GM21576 (cell line): Measurements from ENCODE around the gene ADAR.
A peak's percentile ranks its signal among the peaks of the same experiment; 100 is the strongest.

Source experiments
- ATAC-seq: cut with Tn5 transposase; IDR thresholded peaks from one replicate; pipeline ENCODE4 v1.9.1; 2021; ENCODE audit warnings: mild to moderate bottlenecking, moderate library complexity; ENCODE audit not compliant: unreplicated experiment

Gene ADAR

DNA sequence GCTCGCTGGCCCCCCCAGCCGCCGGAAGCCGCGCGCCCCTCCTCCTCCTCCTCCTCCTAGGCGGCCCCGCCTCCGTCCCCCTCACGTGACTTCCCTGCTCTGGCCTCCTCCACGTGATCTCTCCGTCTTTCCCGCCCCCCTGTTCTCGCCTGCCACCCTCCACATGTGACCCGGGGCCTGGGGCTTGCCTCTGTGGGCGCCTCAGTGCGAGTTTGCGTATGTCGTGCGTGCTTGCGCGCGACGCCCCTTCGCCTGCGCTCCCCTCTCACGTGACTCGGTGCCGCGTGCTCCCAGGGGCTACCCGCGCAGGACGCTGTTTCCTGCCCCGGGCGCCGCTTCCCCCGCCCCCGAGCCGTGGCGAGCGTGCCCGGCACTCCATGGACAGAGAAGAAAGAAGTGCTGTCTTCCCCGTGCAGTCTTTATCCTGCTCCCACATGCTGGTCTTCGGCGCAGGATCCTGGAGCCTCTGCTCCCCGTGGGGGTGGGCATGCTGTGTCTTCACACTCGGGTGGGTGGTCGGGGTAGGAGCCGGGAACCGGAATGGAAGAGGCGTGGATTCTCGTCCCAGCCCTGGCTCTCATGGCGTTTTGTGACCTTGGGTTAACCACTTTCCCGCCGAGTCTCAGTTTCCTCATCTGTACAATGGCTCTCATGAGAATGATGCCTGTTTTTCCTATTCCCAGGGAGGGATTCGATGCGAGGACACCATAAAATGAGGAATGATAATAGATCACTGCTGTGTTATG lies 49.1 kb downstream of the ADAR start:
- peak; percentile 84 for ATAC-seq

DNA sequence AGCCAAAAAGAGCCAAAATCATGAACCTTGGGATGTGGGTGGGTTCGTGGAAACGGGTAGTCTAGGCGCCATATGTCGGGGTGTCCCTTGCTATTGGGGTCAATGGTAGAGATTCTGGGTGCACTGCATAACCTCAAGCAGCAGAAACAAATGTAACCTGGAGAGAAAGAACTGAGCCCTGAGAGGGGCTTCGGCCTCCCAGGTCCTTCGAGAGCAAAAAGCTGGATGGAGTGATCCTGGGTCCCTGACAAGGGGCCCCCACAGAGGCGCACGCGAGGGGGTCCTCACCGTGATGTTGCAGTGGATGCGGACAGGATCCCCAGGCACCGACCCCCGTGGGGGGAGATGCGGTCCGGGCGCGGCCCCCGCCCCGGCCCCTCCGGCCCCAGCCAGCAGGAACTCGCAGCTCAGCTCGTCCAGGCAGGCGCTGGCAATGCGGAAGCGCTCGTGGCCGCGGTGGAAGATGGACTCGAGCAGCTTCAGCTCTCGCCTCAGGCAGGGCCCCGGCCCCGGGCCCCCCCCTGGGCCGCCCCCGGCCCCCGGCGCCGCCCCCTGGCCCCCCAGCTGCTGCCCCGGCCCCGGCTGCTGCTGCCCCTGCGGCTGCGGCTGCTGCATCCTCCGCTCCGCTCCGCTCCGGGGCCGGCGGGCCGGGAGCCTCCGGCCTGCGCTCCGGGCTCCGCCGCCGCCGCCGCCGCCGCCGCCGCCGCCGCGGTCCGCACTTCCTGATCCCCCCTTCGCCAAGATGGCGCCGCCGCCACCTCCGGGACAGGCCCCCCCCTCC lies 49.9 kb downstream of the ADAR start, which contains the start of gene UBE2Q1:
UBE2Q1 (minus strand) TSS at position 724 of the 781 bp plus-strand sequence; CDS start at position 615, 109 bp downstream.
- ATAC-seq, result no peak

DNA sequence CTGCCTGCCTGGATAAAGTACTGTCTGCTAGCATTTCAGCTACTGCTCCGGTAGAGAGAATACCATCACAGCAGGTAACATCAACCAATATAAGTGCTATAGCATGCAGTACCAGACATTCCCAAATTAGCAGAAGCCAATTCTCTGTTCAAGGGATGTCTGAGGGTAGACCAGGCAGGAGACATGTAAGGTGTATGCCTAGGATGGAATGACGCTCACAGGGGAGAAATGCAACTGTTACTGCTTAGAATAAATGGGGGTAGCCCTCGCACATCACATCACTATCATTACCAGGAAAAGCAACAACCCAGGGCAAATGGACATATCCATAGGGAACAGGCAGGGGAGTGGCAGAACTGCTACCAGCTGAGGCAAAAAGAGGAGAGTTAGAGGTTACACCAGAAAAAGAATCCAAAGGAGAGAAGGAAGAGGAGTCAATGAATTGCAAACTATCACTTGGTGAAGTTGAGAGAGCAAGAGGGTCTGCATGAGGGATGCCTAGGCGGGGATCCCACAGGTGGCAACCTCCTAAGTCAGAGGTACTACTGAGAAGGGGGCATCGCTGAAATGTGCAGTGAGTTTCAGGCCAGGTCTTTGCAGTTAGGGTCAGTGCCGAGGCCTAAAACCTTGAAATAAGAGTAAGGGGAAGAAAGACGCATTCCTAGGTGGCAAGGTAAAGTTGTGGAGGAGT lies 50.6 kb downstream of the ADAR start:
- ATAC-seq, result no peak

DNA sequence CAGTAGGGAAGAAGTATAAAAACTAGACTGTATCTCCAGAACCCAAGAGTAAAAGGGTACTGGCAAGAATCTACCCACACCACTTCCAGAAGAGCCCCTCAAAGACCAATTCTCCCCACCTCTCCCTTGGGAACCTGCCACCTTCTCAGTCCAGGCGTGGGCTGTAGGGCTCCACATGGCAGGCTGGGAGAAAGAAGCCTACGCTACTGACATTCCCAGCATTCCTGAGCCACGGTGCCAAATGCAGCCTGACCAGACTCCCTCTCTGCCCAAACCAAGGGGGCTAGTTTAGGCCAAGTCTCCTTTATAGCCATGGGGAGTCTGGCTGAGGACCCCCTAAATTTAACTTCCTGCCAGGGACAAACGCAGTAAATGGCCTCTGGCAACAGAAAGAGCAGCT lies 51.6 kb downstream of the ADAR start:
- ATAC-seq, result no peak

DNA sequence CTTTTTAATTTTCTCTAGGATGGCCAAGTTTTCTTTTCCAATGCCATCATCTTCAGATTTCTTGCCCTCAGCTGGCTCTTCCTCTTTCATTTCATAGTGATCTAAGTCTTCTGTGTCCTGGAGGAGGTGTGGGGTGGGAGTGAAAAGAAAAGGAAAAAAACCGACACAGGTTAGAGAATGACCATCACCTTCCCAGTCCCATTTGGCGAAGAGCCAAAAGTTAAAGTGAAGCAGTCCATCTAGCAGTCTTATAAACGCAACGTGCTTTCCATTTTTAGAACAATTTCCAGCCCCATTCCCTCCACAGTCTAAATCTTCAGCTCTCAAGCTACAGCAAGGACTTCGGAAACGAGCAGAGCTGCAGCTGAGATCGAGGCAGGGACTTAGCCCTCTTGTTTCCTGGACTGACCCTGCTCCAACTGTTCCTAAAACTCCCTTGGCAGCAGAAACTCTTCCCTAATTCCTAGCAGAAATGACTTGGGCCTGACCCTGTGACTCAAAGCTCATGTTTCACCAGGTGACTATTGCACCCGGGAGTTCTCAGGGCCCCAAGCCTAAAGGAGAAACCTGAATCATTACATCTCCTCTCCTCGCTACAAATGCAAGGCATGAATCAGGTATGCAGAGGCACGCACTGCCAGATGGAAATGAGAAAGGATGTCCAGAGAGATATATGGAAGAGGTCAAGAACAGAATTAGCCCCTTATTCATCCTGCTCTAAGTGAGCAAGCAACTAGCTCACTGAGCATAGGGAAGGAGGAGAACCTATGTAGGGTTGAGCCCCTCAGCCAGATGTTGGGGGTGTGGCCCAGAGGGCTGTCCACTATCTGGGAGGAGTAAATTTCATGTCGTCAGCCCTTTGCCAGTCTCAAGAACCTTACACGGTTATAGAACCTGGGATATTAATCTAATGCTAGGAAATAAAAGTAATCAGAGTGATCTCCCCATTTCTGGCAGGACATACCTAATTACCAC lies 54.6 kb downstream of the ADAR start:
- ATAC-seq, result no peak

DNA sequence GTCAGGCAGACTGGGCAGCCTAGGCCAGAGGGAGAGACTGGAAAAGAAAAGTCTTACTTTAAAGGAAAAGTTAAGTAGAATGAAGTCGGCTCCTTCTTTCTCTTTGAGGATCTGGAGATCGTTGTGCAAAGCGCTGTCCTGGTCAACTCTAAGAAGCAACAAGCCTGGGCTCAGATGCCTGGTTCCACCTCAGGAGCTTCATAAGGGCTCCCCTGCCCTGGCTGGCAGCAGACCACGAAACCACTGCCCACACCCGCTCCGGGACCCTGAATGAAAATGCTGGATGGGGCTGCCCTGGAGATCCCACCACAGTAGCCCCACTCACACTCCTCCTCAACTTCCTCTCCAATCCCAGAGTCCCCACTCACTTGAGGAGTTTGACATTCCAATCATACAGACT lies 56.0 kb downstream of the ADAR start:
- no peak for ATAC-seq

DNA sequence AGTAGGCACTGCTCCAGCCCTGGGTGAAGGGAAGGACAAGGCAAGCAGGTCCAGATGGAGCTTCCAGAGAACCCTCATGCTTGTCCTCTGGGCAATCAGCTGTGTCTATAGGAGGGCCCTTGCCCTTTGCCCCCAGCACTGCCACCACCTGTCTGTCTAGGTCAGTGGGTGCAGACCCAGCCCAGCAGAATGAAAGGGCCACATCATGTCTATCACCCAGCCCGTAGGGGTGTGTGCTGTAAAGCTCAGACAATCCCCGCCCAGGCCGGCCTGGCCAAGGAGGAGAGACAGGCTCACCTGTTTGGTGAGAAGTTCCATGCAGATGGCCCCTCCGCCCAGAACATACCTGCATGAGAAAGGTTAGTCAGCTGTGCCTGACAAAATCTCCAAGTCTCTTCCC lies 56.5 kb downstream of the ADAR start:
- no peak for ATAC-seq

DNA sequence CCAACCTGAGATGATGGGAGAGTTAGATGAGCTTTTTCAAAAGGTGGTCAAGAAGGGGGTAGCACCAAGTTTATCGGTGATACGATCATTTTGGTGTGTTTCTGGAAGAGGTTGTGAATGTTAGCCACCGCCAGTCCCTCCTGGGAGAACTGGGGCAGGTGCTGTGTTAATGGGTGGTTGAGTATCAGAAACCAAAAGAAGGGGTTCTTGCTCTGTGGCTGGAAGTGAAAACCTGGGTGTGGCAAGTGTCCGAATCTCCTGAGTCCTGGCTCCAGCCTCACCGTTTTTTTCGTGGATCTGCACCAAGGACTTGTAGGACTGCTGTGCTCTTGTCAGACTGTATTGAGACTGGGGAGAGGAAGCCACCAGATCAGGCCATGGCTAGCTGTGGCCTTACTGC lies 57.3 kb downstream of the ADAR start:
- ATAC-seq, result no peak

DNA sequence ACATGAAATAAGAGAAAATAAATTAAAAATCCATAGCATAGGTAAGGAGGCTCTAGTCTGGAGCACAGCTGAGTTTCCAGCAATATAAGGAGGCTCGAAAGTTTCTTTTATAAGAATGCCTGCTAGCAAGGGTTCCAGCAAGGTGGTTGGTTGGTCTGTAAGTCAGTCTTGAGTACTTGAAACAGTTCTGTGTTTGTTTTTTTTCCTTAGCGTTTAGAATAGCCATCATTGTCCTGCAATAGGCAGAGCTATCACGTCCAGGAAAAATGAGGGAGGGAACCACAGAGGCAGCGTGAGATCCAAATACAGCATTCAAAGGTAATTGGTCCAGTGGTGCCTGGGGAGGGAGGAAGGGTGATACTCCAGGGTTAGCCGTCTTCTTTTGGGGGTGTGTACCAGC lies 57.9 kb downstream of the ADAR start:
- ATAC-seq, result no peak

DNA sequence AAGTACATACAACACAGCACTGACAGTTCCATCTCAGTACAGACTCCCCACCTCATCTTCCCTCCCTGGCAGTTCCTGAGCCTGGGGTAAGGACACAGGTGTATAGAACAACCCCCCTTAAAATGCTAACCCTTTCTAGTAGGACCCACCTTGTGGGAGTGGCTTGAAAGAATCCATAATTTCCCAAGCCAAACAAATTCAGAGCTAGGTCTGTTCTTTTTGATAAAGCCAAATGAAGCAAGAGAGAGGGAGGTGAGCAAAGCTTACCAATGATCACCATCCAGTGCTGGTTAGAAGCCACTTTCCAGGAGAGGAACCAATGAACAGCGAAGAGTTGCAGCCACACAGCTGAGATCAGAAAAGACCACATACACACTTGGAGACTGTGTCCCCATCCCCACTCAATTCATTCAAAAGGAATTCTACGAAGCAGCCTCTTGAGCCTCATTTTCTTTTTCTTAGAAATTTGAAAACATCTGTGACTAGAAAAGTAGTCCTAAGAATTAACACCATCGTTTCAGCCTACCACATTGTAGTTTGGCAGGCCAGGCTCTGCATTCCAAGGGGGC lies 58.7 kb downstream of the ADAR start:
- no peak for ATAC-seq

DNA sequence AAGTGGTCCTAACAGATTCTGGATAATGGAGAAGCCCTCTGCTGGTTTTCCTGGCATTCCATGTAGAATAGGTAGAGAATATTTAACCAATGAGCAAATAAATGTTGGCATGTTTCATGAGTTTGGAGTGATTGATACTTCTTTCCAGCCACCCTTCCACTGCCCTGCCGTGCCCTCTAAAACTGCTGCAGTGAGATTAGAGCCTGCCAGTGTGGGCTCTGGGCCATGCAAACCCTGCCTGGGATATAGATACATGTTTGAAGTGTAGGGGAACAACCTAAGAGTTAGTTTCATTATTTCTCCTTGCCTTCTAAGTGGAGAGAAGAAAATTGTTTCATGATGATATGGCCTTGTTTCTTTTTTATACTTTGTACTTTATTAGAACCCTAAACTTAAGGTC lies 60.0 kb downstream of the ADAR start:
- no peak for ATAC-seq

DNA sequence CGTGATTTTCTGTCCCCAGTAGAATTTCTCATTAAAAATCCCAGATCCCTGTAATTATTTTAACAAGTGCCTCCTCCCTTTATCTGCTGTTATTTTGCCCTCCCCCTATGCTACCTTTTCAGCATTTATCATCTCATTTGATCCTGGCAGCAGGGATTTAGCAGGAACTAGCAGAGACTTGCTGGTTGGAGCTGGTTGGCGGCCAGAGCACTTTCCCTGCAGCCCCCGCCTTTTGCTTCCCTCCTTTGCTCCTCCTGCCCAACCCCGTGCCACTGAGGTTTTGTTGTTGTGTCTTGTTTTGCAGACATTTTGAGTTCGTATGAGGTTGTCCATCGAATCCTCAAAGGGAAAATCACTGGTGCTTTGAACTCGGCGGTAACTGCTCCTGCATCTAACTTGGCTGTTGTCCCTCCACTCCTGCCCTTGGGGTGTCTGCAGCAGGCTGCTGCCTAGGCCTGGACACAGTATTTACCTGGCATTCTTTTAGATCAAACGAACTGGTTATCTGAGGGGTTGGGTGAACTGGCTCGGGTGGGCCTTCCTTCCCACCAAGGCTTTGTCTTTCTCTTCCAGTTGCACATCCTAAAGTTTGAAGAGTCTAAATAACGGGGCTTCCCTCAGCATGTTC lies 60.8 kb downstream of the ADAR start:
- no peak for ATAC-seq

DNA sequence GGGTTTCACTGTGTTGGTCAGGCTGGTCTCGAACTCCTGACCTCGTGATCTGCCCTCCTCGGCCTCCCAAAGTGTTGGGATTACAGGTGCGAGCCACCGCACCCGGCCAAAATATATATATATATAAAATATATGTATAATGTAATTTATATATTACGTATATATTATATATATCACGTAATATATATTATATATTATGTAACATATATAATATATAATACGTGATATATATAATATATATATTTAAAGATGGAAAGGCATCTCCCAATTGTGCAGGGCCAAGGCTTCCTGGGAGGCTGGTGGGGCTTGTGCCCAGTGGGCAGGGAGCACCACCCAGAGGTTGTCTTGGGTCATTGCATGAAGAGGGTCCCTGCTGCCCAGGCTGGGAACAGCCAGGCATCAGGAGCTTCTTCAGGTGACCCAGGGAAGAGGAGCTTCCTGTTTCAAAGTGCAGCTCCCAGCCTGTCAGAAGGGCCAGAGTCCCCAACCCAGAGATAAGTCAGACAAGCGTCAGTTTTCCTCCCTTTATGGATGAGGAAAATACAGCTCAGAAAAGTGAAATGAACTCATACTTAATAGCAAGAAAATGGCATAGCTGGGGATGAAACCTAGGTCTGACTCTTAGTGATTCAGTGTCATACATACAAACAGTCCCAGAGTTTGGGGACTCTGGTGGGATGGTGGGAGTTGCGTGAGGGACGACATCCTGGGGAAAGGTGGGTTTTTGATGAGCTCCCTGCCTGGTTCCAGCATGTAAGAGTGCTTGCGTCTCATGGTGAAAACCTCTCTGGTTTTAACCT lies 61.5 kb downstream of the ADAR start:
- no peak for ATAC-seq

DNA sequence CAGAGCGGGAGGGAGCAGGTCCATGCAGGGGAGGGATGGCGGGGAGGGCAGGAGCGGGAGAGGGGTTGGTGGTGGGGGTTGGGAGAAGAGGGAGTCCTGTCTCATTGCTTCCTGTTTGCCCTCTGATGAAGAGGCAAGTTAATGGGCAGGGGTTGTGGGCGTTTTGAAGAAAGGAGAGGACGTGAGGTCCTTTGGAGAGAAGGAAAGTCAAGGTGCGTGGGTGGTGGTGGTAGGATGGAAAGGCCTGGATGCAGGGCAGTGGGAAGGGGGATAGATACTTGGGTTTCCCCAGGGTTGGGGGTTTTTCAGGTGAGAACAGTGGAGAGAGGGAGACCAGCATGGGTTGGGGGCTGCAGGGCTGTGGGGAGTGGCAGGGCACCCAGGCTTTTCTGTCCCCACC lies 66.8 kb downstream of the ADAR start:
- no peak for ATAC-seq

DNA sequence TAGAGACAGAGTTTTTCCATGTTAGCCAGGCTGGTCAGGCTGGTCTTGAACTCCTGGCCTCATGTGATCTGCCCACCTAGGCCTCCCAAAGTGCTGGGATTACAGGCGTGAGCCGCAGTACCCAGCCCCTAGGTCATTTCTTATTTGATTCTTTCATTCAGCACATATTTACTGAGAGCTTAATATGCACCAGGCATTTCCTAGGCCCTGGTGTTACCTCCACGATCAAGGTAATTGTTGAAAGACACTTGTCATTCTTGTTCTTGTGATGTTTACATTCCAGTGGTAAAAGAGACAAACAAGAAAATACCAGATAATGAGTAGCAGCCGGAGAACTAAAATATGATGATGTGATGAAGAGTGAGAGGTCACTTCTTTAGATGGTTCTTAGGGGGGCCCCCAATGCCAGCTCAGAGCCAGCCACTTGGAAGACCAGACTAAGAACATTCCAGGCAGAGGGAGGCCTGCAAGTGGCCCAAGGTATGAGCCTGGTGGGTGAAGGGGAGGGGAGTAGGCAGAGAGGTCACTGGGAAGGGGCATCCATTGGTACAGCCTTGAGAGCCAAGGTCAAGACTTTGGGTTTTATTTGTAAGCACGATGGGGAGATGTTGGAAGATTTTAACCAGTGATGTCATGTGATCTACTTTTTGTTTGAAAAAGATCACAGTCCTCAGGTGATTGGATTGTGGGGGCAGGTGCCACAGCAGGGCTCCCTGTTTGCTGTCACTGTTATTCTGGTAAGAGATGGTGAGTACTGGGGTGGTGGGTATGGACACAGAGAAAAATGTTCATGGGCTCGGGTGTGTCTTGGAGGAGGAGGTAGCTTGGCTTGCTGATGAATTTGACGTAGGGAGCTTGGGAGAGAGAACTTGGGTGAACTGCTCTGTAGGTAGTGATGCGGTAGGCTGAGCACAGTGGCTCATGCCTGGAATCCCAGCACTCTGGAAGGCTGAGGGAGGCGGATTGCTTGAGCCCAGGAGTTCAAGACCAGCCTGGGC lies 68.2 kb downstream of the ADAR start:
- ATAC-seq, result no peak

DNA sequence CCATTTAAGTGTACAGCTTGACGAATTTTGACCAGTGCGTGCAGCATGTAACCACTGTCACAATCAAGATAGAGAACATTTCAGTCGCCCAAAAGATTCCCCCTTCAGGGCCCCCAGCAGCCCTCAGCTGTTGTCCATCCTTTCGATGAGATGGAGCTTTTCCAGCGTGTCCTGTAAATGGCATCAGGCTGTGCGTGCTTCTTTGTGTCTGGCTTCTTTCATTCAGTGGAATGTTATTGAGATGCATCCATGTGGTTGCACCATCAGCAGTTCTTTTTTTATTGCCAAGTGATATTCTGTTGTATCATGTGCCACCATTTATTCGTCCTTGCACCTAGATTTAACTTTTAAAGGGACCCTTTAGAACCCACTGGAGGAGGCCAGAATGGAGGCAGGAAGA lies 71.4 kb downstream of the ADAR start:
- no peak for ATAC-seq

DNA sequence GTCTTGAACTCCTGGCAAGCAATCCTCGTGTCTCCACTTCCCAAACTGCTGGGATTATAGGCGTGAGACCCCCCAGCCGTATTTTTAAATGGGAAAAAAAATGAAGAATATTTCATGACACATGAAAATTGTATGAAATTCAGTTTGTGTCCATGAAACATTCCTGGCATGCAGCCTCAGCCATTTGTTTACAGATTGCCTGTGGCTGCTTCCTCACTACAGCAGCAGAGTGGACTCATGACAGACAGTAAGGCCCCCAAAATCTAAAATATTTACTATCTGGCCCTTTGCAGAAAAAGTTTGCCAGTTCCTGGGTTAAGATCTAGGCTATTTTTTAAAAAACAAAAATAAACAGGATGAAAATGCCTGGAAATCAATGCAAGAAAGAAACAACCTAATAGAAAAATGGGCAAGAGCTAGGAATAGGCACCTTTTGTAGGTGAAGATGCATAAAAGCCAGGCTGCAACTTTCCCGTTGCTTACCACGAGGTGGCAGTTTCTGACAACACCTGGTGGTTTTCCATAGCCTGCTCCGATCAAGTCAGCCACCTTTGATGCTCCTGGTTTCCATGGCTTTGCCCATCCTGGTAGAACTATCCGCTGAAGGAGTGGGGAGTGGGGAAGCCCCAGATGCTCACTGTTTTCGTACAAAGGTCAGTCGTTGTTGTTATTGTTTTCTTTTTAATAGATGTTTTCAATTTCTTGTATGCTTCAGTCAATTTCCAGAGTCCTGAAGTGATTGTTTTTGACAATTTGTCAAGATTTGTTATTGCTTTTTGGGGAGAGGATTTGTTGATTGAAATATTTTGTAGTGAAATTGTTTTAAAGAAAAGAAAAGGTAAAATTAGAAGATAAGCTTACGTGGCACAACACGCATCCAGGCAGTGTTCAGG lies 73.8 kb downstream of the ADAR start:
- no peak for ATAC-seq
